ENCODE measurements around the gene CNN3. TPM values are rescaled to one million over a fixed set of nuclear protein-coding genes. Genes with fewer than 3 reads are reported as not detected.
A peak's percentile ranks its signal among the peaks of the same experiment; 100 is the strongest.

CNN3 gene
- total RNA-seq, 4 donors from 2014 or later, result 22.4 to 96.2 (median 59.7) TPM

GRCh38 chr1:94917251-94917650, 9.7 kb downstream of the CNN3 start:
- Histone ChIP-seq H3K9me3 (no peaks in the 10 kb centered on the region), H3K36me3 (no peaks in the 10 kb centered on the region), H3K27ac (no peak overlapping the region), H3K4me1 (peaks cover 24 to 66% (median 45%) of the 10 kb centered on the region in 4 donors), H3K27me3 (no peaks in the 10 kb centered on the region), H3K4me3 (no peak overlapping the region)
- no peak for TF ChIP-seq POLR2A (IDR thresholded peaks at IDR 0.05)
- in situ Hi-C loops (cut with MboI; ENCODE audit: low pct_ligation_motif_present in 1 of 4, low pct_unique_long_range_greater_than_20kb in 1 of 4, low sequenced_read_pairs in 3 of 4) (no loop called here), intact Hi-C loops (cut with DNase I; ENCODE audit: low total_unique reads) (no loop called here)
- DNase-seq, result no peak
- WGBS, 2 donors (ENCODE audit: low coverage in 1 of 2), result 65 to 72% methylated on average over 3 to 6 of the region's 6 CpGs

DNA sequence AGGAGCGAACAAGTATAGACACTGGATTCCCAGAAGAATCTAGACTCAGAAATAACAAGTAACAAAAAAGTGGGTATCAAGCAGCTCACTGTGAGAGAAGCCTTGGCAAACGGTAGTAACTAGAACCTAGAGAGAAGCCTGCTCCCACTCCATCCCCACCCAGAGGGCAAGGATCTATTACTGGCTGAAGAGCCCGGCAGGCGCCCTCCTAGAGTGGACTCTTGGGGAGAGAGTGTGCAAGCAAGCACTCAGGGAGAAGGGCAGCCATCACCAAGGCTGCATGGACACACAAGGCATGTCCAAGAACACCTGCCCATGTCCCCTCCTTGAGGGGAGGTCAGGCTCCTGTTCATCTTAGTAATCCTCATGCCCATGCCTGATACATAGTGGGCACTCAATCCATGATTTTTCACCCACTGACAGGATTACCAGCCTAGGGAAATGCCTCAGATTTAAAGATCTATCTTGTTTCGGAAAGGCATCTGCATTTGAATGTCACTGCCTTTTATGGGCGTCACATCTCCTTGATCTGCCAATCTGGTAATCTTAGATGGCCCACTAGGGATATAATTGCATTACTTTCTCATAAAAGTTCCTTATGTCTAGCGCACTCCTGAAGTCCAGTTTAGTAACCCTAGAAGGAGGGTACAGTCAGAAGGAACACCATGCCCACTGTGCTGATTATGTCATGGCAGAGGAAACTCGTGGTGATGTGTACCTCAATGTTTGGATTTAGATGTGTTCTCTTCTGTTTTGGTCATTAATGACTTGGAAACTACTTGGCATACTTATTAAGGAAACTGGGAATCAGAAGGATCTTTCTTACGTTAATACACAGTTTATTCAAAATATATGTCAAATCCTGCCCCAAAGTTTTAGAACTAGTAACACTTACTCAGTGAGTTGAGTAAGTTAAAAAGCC, 14.4 kb downstream of the CNN3 start:
- peak overlapping the region; percentile 16 to 33 (median 24) for H3K27ac ChIP-seq
- WGBS, 2 donors (ENCODE audit: low coverage in 1 of 2), result 59 to 63% methylated on average over 5 to 9 of the region's 9 CpGs

DNA sequence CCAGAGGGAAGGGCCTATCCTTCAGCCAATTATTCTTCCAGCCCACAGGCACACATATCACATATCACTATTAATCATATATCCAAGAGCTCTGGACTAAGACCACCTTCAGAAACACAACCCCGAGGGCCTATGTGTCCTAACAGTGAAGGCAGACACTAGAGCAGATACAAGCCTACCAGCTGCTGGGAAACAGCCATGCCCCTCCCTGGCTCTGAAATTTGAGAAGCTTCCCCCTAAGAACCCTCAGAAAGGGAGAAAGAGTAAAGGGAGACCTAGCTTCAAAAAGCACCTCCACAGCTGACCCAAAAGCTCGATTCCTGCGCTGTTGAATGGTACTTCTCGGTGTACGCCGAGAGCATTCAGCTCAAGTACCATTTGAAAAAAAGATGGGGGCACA, 17.4 kb downstream of the CNN3 start:
- no peak overlapping the region for H3K27ac ChIP-seq

More for the DNA sequence above, 14.4 kb downstream of the CNN3 start:
- no peaks in the 10 kb centered on the region for H3K9me3 ChIP-seq
- no peak overlapping the region for H3K4me3 ChIP-seq
- no peak for TF ChIP-seq EP300 (IDR thresholded peaks at IDR 0.05; ENCODE audit: low read depth)
- in situ Hi-C loops (cut with MboI; ENCODE audit: low pct_ligation_motif_present in 1 of 4, low pct_unique_long_range_greater_than_20kb in 1 of 4, low sequenced_read_pairs in 3 of 4) (no loop called here), intact Hi-C loops (cut with DNase I; ENCODE audit: low total_unique reads) (no loop called here)
- no peaks in the 10 kb centered on the region for H3K27me3 ChIP-seq
- H3K4me1 ChIP-seq, result peaks cover 10 to 48% (median 20%) of the 10 kb centered on the region in 4 donors
- no peaks in the 10 kb centered on the region for H3K36me3 ChIP-seq
- DNase-seq, result no peak

GRCh38 chr1:94908965-94909364, 17.9 kb downstream of the CNN3 start:
- intact Hi-C loops (cut with DNase I; ENCODE audit: low total_unique reads) (no loop called here), in situ Hi-C loops (cut with MboI; ENCODE audit: low pct_ligation_motif_present in 1 of 4, low pct_unique_long_range_greater_than_20kb in 1 of 4, low sequenced_read_pairs in 3 of 4) (no loop called here)
- Histone ChIP-seq H3K4me3 (no peak overlapping the region), H3K27me3 (no peaks in the 10 kb centered on the region), H3K4me1 (peaks cover 10 to 57% (median 24%) of the 10 kb centered on the region in 4 donors), H3K27ac (no peak overlapping the region), H3K9me3 (no peaks in the 10 kb centered on the region), H3K36me3 (no peaks in the 10 kb centered on the region)
- no peak for DNase-seq
- WGBS, 2 donors (ENCODE audit: low coverage in 1 of 2), result 33 to 98% methylated on average over 1 to 2 of the region's 2 CpGs
- TF ChIP-seq, protein P1, sequence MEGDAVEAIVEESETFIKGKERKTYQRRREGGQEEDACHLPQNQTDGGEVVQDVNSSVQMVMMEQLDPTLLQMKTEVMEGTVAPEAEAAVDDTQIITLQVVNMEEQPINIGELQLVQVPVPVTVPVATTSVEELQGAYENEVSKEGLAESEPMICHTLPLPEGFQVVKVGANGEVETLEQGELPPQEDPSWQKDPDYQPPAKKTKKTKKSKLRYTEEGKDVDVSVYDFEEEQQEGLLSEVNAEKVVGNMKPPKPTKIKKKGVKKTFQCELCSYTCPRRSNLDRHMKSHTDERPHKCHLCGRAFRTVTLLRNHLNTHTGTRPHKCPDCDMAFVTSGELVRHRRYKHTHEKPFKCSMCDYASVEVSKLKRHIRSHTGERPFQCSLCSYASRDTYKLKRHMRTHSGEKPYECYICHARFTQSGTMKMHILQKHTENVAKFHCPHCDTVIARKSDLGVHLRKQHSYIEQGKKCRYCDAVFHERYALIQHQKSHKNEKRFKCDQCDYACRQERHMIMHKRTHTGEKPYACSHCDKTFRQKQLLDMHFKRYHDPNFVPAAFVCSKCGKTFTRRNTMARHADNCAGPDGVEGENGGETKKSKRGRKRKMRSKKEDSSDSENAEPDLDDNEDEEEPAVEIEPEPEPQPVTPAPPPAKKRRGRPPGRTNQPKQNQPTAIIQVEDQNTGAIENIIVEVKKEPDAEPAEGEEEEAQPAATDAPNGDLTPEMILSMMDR (IDR thresholded peaks at IDR 0.05), result no peak
- TF ChIP-seq EP300 (IDR thresholded peaks at IDR 0.05; ENCODE audit: low read depth), result no peak
- TF ChIP-seq POLR2AphosphoS5 (IDR thresholded peaks at IDR 0.05), result no peak
- no peak for TF ChIP-seq POLR2A (IDR thresholded peaks at IDR 0.05)

More for the DNA sequence above, 17.4 kb downstream of the CNN3 start:
- H3K9me3 ChIP-seq, result no peaks in the 10 kb centered on the region
- no peaks in the 10 kb centered on the region for H3K27me3 ChIP-seq
- no peak overlapping the region for H3K4me3 ChIP-seq
- no peak for DNase-seq
- H3K4me1 ChIP-seq, result peaks cover 10 to 61% (median 25%) of the 10 kb centered on the region in 4 donors
- 93% methylated on average over 6 of the region's 6 CpGs; no CpG with 5 or more reads in 1 of the 2 donors for WGBS, 2 donors (ENCODE audit: low coverage in 1 of 2)
- no peak for TF ChIP-seq POLR2A (IDR thresholded peaks at IDR 0.05)
- no peak for TF ChIP-seq POLR2AphosphoS5 (IDR thresholded peaks at IDR 0.05)
- TF ChIP-seq, protein P1 (IDR thresholded peaks at IDR 0.05), result no peak
- TF ChIP-seq EP300 (IDR thresholded peaks at IDR 0.05; ENCODE audit: low read depth), result no peak
- in situ Hi-C loops (cut with MboI; ENCODE audit: low pct_ligation_motif_present in 1 of 4, low pct_unique_long_range_greater_than_20kb in 1 of 4, low sequenced_read_pairs in 3 of 4), result no loop called here
- intact Hi-C loops (cut with DNase I; ENCODE audit: low total_unique reads), result no loop called here
- H3K36me3 ChIP-seq, result no peaks in the 10 kb centered on the region

DNA sequence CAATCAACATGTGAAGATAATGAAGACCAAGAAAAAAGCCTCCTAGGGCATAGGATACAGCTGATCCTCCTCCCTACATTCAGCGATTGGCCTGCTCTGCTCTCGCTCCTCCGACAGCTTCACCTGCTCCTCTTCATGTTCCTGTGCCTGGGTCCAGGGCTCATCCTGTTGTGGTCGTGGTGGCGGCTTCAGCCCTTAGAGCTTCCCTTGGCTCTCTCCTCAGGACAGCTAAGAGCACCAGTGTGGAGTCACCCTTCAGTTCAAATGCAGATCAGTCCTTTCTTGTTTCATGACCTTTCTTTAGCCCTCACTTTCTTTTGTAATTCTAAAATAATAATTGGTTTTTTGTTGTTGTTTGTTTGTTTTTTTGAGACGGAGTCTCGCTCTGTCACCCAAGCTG, 18.7 kb downstream of the CNN3 start:
- no peaks in the 10 kb centered on the region for H3K27me3 ChIP-seq
- H3K27ac ChIP-seq, result no peak overlapping the region
- H3K4me3 ChIP-seq, result no peak overlapping the region
- intact Hi-C loops (cut with DNase I; ENCODE audit: low total_unique reads) (no loop called here), in situ Hi-C loops (cut with MboI; ENCODE audit: low pct_ligation_motif_present in 1 of 4, low pct_unique_long_range_greater_than_20kb in 1 of 4, low sequenced_read_pairs in 3 of 4) (no loop called here)
- no peak for DNase-seq
- H3K36me3 ChIP-seq, result no peaks in the 10 kb centered on the region
- TF ChIP-seq, protein P1 (IDR thresholded peaks at IDR 0.05), result no peak
- TF ChIP-seq POLR2AphosphoS5 (IDR thresholded peaks at IDR 0.05) (no peak), POLR2A (IDR thresholded peaks at IDR 0.05) (no peak), EP300 (IDR thresholded peaks at IDR 0.05; ENCODE audit: low read depth) (no peak)
- no peaks in the 10 kb centered on the region for H3K9me3 ChIP-seq
- peaks cover 3 to 52% (median 19%) of the 10 kb centered on the region in 4 donors for H3K4me1 ChIP-seq
- WGBS, 2 donors (ENCODE audit: low coverage in 1 of 2), result 92 to 96% methylated on average over 5 to 7 of the region's 7 CpGs

Data from transverse colon (tissue), 4 donors.